ENCODE results near the gene CYP46A1.

Gene CYP46A1

DNA sequence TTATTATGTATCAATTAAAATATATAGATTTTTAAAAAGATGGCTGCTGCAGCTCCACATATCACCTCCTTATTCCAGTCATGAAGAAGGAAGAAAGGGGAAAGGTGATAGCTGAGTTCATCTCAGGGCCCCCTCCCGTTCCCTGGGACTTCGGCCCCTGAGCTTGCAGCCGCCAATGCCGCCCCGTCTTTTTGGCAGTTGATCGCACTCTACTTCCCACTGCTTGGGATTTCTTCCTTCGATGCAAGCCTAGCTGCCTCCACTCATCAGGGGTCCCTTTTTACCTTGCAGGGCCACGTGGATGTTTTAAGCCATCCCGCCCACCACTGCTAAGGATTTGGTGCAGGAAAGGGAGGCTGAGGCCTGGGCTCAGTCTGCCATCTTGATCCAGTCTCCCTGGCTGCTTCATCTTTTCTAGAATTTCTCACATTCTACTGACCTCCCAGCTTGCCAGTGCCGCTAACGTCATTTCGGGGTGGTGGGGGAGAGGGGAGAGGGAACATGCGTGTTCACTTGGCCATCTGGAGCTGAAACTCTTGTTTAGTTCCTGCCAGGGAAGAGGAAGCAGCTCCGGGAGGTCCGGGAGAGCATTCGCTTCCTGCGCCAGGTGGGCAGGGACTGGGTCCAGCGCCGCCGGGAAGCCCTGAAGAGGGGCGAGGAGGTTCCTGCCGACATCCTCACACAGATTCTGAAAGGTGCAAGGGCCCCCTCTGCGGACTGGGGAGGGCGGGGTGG, 31.3 kb downstream of the CYP46A1 start:
- DNase-seq (ENCODE audit: low read depth in 2 of 2) = no peak

DNA sequence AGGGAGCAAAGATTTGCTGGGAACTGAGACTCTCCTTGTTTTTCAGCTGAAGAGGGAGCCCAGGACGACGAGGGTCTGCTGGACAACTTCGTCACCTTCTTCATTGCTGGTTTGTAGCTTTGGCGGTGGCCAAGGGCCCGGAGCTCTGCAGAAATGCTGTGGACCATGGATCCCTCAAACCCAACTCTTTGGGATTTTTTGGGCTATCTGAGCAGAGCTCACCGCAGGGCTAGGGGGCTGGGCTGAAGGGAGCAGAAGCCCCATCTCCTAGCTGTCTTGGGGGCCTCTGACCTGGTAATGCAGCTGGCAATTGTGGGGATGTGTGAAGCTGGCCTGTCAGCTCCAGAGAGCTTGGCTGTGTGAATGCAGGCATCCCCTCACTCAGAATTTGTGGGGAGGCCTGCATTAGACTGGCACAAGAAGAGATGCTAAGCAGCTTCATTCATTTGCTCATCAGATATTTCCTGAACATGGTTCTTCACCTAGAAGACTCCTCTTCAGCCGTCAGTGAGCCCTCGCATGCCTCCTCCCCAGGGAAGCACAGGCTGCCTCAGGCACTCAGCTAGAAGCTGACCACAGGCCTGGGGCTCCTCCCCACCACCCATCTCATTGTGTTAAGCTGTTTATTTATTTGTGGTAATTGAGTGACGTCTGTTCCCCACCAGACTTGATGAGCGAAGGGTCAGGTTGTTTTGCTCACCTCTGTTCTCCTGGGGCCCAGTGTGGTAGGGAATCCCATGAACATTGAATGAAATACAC, 32.2 kb downstream of the CYP46A1 start:
- DNase-seq (ENCODE audit: low read depth in 2 of 2) = no peak

DNA sequence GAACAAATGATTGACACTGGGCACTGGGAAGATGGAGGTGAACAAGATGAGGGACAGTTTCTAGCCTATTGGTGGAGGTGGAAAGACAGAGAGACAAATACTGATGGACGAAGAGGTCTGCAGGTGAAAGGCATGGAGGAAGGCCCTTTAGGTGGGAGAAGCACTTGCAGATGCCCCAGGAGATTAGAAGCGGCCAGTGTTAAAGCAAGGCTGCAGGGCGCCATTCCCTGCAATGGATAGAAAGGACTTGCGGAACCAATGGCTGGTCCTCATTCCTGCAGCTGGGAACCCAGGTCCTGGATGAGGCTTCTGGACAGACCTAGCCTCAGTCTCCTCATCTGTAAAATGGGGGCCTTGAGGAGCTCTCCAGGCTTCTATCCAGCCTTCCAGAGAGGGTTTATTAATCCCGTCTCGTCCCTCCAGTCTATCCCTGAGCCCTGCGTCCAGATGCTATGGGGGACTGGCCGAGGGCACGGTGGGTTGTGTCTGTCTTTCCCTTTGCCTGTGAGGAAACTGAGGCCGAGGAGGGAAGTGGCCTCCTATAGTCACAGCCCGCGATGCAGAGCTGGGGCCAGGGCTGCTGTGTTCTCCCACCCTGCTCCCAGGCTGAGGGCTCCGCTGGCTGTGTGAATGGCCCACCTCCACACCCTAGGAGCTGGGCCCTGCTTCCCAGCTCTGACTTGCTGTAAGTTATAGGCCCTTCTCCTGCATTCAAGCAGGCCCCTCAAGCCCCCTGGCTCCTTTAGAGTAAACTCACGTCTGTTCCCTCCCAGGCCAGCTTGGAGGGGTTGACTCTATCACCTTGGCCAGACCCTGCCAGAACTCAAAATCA, 33.0 kb downstream of the CYP46A1 start:
- DNase-seq (ENCODE audit: low read depth in 2 of 2) = no peak

DNA sequence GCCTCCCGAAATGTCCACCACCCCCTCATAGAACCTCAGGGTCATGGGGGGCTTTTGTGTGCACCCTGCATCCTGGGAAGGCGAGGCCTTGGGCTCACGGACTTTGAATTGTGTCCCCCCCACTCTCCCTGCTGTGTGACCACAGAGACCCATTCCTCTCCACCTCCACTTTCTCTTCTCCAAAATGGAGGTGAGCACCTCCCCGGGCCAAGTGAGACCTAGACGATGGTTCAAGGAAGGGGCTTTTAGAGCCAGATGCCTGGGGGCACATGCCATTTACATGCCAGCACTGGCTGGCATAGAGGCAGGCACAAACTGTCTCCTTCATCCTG, 33.5 kb downstream of the CYP46A1 start:
- DNase-seq (ENCODE audit: low read depth in 2 of 2) = no peak

DNA sequence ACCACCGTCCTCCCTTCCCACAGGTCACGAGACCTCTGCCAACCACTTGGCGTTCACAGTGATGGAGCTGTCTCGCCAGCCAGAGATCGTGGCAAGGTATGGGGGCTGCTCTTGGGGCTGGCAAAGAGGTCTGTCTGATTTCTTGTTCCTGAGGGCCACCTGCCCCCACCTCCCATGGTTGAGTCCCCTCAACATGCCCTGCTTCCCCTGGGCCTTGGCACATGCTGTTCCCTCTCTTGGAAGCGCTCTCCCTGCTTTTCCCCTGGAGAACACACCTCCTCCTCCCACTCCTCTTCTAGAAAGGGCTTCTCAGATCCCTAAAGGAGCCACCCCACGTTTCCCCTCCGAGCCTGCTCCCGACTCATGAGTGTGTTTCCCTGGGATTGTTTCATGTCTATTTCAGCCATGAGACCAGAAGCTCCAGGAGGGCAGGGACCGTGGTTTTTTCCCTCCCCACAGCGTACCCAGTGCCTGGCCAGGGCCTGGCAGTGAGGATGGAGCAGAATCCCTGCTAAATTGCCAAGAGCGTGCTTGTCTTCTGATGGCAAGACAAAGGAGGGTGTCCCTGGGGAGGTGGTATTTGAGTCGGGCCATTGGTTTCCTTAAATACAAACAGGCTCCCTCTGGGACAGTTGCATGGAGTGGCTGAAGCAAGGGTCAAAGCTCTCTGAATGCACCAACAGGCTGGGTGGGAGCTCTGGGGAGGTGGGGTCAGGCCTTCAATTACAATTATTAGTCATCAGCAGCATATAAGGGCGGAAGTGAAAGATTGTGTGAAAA, 34.1 kb downstream of the CYP46A1 start:
- DNase-seq (ENCODE audit: low read depth in 2 of 2) = no peak

DNA sequence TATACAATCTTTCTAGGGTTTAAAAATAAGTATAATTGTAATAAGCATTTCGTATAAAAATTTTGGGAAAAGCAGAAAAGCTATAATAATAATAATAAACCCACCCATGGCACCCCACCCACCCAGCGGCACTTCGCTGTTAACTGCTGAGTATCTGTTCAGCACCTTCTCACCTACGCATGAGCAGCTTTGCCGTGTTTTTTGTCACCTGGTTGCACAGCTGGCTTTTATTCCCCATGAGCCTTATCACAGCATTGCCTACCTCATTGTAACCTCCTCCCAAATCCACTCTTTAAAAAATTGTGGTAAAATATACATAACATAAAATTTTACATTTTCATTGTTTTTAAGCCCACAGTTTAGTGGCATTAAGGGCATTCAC, 34.7 kb downstream of the CYP46A1 start:
- no peak for DNase-seq (ENCODE audit: low read depth in 2 of 2)

DNA sequence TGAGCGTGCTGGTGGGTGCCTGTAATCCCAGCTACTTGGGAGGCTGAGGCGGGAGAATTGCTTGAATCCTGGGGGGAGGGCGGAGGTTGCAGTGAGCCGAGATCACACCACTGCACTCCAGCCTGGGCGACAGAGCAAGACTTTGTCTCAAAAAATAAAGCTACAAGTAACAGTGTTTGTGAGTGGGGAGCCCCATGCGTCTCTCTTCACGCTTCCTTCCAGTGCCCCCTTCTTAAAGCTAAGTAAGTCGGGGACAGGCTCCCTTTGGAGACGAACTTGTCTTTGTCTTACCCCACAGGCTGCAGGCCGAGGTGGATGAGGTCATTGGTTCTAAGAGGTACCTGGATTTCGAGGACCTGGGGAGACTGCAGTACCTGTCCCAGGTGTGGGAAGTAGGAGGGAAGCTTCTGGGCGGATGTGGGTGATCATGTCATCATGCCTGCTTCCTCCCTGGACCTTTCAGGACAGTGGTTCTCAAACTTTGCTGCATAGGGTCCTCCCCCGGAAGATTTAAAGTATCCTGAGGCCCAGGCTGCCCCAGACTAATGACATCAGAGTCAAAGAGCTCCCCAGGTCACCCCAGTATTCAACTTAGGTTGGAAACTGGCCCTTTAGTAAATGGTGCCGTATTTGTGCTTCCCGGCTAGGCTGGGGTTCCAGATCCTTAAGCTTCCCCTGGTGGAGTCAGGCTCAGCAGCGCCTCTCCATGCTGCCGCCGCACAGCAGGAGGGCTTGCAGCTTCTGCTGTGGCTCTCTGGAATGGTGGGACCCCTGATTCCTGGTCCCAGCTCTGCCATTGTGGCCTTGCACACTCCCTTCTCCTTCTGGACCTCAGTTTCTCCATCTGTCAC, 37.1 kb downstream of the CYP46A1 start:
- DNase-seq (ENCODE audit: low read depth in 2 of 2) = no peak

DNA sequence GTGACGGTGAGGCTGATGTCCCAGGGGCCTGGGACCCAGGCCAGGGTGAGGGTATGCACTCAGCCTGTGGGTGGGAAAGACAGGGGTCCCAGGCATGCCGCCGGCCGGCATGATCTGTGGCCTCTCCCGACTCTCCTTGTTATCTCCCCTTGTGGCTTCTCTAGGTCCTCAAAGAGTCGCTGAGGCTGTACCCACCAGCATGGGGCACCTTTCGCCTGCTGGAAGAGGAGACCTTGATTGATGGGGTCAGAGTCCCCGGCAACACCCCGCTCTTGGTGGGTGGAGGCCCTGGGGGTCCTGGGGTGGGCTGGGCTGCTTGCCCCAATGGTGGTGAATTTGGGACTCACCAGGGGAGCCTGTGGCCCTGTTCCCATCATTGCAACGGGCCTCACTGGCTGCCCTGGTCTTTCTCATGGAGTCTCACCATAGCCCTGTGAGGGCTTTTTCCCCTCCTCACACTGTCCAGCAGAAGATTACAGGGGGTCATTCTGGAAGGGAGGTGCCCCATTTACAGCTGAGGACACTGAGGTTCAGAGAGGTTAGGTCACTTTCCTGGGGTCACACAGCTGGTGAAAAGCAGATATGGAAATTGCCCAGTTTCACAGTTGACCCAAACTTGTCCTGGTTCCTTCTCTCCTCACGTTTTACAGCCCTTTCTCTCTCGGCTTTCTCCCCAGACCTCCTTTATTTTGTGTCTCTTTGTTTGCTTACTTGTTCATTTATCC, 37.9 kb downstream of the CYP46A1 start:
- no peak for DNase-seq (ENCODE audit: low read depth in 2 of 2)

DNA sequence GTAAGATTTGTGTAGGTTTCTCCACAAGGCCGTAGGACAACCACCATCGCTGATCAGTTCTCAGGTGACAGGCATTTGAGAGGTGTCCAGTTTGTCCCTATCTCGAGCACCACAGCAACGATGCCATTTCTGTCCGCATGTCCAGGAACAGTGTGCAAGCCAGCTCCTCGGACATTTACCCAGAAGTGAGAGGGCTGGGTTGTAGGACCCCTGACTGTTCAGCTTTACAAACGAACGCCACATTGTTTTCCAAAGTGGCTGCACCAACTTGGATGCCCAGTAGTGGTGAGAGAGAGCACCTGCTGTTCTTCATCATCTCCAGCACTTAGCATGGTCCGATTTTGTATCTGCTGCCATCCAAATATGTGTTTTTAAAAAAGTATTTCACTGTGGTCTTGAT, 38.6 kb downstream of the CYP46A1 start:
- no peak for DNase-seq (ENCODE audit: low read depth in 2 of 2)

DNA sequence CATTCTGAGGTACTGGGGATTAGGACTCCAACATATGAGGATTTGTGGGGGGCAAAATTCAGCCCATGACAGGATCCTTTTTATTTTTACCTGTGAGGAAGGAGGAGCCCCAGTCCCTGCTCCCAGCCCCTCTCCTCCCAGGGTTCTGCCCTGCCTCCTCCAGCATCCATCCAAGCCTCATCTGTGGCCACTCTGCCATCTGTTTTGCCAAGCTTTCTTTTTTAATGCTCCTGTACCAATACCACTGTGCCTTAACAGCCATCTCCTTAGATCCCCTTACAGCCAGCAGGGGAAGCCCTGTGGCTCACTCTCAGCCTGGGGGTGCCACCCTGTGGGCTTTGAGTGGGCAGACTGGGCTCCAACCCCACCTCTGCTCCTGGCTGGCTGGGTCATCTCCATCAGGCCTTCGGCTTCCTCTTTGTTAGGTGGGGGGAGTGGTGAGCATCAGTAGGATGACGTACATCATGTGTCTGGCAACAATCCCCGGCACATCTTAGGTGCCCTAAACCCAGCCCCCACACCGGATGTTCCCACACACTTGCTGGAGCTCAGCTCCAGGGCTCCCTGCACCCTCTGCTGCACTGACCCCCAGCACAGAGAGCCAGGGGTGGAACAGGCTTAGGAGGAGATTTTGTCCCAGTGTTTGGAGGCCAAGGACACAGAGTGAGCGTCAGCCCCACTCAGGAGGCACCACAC, 40.2 kb downstream of the CYP46A1 start:
- DNase-seq (ENCODE audit: low read depth in 2 of 2) = no peak

DNA sequence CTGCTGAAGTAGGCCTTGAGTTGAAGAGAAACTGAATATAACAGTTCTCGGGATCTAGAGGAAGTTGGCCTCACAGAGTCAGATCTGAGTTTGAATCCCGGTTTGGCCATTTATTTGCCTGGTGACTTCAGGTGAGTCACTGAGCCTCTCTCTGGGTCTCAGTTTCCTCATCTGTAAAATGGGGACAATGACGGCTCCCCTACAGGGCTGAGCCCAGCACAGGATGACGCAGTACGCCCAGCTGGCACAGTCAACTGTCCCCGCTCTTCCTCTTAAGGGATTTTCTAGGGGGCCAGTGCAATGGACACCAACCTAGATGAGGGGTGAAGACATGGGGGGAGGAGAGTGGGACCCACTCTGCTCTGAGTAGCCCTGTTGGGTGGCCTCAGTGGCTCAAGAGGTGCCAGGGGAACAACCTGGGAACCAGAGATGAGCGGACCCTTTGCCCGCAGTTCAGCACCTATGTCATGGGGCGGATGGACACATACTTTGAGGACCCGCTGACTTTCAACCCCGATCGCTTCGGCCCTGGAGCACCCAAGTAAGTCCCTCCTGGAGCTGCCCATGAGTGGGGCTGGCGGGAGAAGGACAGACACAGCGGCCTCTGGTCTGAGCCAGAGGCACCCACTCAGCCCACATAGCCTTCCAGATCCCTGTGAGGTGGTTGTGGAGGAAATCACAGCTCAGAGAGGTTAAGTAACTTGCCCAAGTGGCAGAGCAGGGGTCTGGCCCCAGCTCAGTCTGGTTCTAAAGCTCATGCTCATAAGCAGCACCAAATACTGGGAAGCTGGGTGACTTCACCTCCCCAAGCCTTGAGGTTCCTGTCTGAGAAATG, 41.1 kb downstream of the CYP46A1 start:
- DNase-seq (ENCODE audit: low read depth in 2 of 2) = no peak

DNA sequence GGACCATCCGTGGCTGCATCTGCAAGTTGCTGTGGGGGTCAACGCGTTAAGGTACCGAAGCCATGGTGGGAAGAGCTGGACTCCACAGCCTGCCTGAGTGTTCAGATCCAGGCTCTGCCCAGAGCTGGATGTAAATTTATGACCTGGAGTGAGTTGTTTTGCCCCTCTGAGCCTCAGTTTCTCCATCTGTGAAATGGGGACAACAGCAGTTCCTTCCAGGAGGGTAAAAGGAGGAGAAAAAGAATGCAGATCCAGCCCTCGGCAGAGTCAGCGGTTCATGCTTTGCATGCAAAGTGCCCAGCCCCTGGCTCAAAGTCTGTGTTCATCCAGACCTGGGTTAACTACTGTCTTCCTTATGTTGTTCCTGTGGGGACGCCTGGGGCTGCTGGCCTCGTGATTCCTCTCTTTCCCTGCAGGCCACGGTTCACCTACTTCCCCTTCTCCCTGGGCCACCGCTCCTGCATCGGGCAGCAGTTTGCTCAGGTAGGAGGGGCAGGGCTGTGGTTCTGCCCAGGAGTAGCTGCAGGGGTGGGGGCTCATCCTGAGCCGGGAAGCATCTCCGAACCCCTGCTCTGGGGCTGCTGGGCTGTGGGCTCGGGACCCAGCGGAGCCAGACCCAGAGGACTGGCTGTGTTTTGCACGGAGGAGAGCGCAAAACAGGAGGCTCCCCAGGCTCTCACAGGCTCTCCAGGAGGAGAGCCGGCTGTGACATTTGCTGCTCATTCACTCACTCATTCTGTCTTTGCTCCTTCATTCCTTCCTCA, 41.9 kb downstream of the CYP46A1 start:
- no peak for DNase-seq (ENCODE audit: low read depth in 2 of 2)

DNA sequence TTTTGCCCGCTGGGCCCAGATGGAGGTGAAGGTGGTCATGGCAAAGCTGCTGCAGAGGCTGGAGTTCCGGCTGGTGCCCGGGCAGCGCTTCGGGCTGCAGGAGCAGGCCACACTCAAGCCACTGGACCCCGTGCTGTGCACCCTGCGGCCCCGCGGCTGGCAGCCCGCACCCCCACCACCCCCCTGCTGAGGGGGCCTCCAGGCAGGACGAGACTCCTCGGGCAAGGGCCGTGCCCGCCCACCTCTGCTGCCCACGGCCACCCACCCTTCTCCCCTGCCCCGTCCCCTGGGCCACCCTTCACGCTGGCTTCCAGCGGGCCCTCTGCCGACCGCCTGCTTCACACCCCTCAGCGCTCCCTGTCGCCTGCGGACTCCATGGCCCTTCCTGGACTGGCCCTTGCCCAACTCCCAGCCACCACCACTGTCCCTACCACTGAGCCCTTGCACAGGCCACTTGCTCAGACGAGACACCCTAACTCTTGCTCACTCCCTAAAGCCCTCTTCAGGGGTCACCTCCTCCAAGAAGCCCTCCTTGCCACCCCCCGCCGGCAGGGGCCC, 42.5 kb downstream of the CYP46A1 start:
- DNase-seq (ENCODE audit: low read depth in 2 of 2) = no peak

DNA sequence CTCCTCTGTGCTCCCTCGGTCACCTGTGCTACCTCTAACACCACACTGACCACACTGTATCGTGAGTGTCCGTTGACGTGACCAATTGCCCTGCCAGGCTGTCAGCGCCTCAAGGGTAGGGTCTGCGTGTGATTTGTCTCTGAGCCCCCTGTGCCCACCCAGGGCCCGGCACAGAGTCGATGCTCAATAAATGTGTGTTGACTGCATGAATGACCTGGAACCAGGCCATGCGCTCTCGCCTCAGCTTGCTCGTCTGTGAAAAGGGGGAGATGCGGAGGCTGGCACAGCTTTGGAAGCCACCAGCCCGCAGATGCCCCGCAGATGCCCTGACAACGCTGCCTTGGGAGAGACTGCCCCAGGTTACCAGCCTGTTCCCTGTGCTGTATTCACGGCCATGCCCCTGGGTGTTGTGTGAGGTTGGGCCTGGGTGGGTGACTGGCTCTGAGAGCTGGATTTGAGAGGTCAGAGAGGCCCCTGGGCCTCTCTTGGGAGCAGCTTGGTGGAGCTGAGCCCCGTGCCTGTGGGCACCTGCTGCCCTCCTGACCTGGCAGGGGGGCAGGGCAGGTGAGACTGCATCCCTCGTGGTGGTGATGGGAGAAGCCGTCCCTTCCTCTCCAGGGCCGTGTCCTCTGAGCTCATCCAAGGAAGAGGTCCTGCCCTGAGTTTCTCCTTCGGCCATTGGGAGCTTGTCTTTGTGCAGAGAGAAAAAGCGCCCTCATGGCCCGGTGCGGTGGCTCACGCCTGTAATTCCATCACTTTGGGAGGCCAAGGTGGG, 43.2 kb downstream of the CYP46A1 start:
- DNase-seq (ENCODE audit: low read depth in 2 of 2) = no peak

DNA sequence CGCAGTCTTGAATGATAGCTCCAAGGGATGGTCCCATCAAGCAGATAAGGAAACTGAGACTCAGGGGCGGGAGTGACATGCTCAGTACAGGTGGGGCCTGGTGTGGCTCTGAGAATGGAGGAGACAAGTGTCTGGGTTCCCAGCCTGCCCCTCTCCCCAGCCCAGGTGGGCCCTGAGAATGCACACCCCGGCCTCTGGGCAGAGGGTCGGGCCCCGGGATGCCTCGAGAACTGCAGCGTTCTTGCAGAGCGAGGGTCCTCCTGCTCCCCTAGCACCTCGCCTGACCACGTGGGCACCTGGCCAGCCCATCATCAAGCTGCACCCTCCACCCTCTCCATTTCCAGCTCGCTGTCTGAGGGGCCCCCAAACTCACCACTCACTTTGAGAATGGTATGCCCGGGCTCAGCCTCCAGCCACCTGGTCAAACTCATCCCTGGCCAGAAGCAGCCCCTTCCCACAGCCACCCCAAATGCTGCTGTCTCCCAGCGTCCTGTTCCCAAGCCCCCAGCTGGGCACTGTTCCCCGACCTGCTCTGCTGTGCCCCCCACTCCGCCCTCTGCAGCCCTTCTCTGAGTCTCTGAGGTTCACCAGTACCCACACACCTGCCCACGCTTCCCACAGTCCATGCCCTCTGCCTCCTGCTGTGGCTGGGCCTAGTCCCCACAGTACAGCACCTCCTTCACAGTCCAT, 44.3 kb downstream of the CYP46A1 start:
- DNase-seq (ENCODE audit: low read depth in 2 of 2) = no peak

DNA sequence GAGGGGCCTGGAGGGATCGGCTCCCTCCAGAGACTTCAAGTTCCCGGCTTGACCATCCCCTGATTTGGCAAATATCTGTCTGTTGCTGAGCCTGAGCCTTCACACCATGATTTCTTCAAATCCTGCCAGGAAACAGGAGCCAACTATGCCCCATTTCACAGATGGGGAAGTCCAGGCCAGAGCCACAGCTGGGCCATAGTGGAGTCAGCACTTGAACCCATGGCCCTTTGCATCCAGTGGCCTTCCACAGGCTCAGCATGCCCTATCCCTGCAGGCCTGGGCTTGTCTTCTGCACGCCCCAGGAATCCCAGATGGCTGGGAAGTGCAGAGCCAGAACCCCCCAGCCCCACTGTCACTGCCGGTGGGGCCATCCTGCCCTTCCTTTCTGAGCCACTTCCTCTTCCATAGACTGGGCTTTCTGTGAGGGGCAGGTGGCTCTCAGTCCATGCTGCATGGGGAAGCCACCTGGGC, 44.9 kb downstream of the CYP46A1 start:
- no peak for DNase-seq (ENCODE audit: low read depth in 2 of 2)
